ENCODE data around the gene MAN1B1. TPM values are rescaled to one million over a fixed set of nuclear protein-coding genes. Genes with fewer than 3 reads are reported as not detected.

Gene MAN1B1
- polyA plus RNA-seq, 2 of the 4 experiments (the other 2 are of a cell fraction): 31.7 to 48.6 TPM

DNA sequence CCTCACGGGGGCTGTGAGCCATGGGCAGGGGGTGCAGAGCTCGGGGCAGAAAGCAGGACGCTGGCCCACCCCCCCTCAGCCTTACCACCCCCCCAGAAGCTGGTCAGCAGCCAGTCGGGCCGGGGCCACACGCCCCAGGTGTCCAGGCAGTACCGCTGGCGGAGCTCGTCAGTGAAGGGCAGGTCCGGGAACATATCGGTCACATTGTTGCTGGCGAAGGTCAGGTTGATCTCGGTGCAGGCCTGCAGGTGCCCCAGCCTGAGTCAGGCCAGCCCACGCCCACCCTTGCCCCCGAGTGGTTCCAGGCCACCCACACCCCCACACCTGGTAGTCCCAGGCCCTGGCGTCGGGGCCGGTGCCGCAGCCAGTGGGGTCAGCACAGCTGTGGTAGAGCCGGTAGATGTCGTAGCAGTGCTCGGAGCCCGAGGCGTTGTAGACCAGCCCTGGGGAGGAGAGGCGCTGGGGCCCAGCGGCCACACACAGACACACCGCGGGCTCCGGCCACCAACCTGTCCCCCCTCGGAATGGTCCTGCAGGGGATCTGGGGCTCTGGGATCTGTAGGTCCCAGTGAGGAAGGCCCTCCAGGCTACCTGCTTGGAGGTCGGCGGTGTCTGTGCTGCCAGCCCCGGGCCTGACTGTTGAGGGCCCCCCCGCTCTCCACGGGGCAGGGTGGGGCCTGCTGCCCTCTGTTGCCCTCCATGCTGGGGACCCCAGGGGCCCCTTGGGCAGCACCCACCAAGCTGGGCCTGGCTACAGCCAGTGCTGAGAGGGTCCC, 25.2 kb downstream of the MAN1B1 start:
- H3K4me2 ChIP-seq: no peak overlapping the region
- ChIA-PET CTCF (interaction anchor here (0.7 to 2.9 kb wide), 9 partner anchors 15 to 125 kb away, joined by 3 to 15 read pairs (median 3); partner anchors contain the start of genes NPDC1 and SSNA1), POLR2A (interaction anchor here (1.3 kb wide), 1 partner anchor 129 kb away, joined by 3 read pairs; no protein-coding TSS in a partner anchor)
- H3K9me3 ChIP-seq: no peaks in the 10 kb centered on the region
- 92% methylated on average over 25 of the region's 35 CpGs for WGBS (ENCODE audit: missing lambda C conversion rate)
- FAIRE-seq (no peak), ATAC-seq (no peak), DNase-seq (ENCODE audit: low read depth in 1 of 2, low spot score in 1 of 2) (no peak)
- H3K4me3 ChIP-seq: no peak overlapping the region
- peaks cover 6% of the 10 kb centered on the region; the same call in 2 of the 3 replicates for H3K4me1 ChIP-seq
- TF ChIP-seq MAFK (IDR thresholded peaks at IDR 0.05; ENCODE audit: partially characterized antibody) (no peak), CHD4 (IDR thresholded peaks at IDR 0.05; ENCODE audit: borderline replicate concordance) (no peak)
- H3K27ac ChIP-seq: no peak overlapping the region

GRCh38 chr9:137112564-137113384, 26.0 kb downstream of the MAN1B1 start:
- no peak overlapping the region for H3K4me2 ChIP-seq

GRCh38 chr9:137113385-137114159, 26.8 kb downstream of the MAN1B1 start:
- POLR2A ChIA-PET: interaction anchor here (0.7 to 1.3 kb wide), 4 partner anchors 16 to 129 kb away, joined by 3 to 4 read pairs (median 4); partner anchors contain the start of gene MAN1B1
- H3K4me3 ChIP-seq: peak overlapping the region; percentile 69; the same call in 2 of the 3 replicates
- peak; percentile 64 for TF ChIP-seq ZFP36 (IDR thresholded peaks at IDR 0.05; ENCODE audit: borderline replicate concordance, partially characterized antibody)
- no peak for TF ChIP-seq RFX5 (IDR thresholded peaks at IDR 0.05)
- ATAC-seq (no peak), DNase-seq (ENCODE audit: low read depth in 1 of 2, low spot score in 1 of 2) (peak in 1 of 2 experiments; percentile 25), FAIRE-seq (no peak)
- H3K27ac ChIP-seq: peak overlapping the region; percentile 96 to 97; a peak in 4 of 6 replicates
- no peaks in the 10 kb centered on the region for H3K9me3 ChIP-seq
- WGBS (ENCODE audit: missing lambda C conversion rate): 93% methylated on average over 30 of the region's 66 CpGs
- H3K4me1 ChIP-seq: peaks cover 6% of the 10 kb centered on the region; the same call in 2 of the 3 replicates
- H3K4me2 ChIP-seq: peak overlapping the region; percentile 100
- CTCF ChIA-PET: interaction anchor here (0.5 to 2.9 kb wide), 6 partner anchors 8 to 123 kb away, joined by 3 to 15 read pairs (median 3); partner anchors contain the start of gene NPDC1

More at GRCh38 chr9:137112564-137113384, 26.0 kb downstream of the MAN1B1 start:
- Histone ChIP-seq H3K4me1 (peaks cover 6% of the 10 kb centered on the region; the same call in 2 of the 3 replicates), H3K27ac (no peak overlapping the region), H3K4me3 (no peak overlapping the region), H3K9me3 (no peaks in the 10 kb centered on the region)
- WGBS (ENCODE audit: missing lambda C conversion rate): 98% methylated on average over 22 of the region's 42 CpGs
- ATAC-seq: no peak
- TF ChIP-seq MAZ (IDR thresholded peaks at IDR 0.05; ENCODE audit: borderline replicate concordance, low read depth, low read length) (no peak), CBX8 (IDR thresholded peaks at IDR 0.05) (no peak), MAFK (IDR thresholded peaks at IDR 0.05; ENCODE audit: partially characterized antibody) (no peak), NR3C1 (IDR thresholded peaks at IDR 0.05) (no peak), CHD4 (IDR thresholded peaks at IDR 0.05; ENCODE audit: borderline replicate concordance) (no peak), HEYL (CRISPR knock-in tag; IDR thresholded peaks at IDR 0.05) (no peak), RCOR1 (IDR thresholded peaks at IDR 0.05; ENCODE audit: low read depth, low read length) (no peak), REST (IDR thresholded peaks at IDR 0.05) (no peak)
- FAIRE-seq: no peak
- POLR2A ChIA-PET: interaction anchor here (0.7 to 1.3 kb wide), 3 partner anchors 17 to 130 kb away, joined by 3 to 4 read pairs (median 3); no protein-coding TSS in a partner anchor
- DNase-seq (ENCODE audit: low read depth in 1 of 2, low spot score in 1 of 2): peak in 1 of 2 experiments; percentile 31
- CTCF ChIA-PET: interaction anchor here (0.9 to 2.9 kb wide), 5 partner anchors 22 to 124 kb away, joined by 3 to 15 read pairs (median 3); partner anchors contain the start of gene NPDC1
